PFSK-1 (cell line): ENCODE results near the gene ZNF699.

Source experiments
- FOXP2 ChIP-seq: optimal IDR thresholded peaks from 2 replicates; pipeline ENCODE3; 2011; ENCODE audit warnings: borderline replicate concordance, control low read depth, inconsistent platforms; ENCODE audit not compliant: insufficient read depth; ENCODE audit errors: extremely low read length, extremely low read depth
- POLR2AphosphoS5 ChIP-seq: IDR thresholded peaks from 2 replicates; pipeline ENCODE4 v1.6.1; 2012; ENCODE audit warnings: low read depth, mild to moderate bottlenecking, control low read depth, low read length, moderate library complexity
- SIN3A ChIP-seq: IDR thresholded peaks from 2 replicates; pipeline ENCODE4 v1.6.1; 2012; ENCODE audit warnings: mild to moderate bottlenecking, low read length, moderate library complexity, borderline replicate concordance; ENCODE audit not compliant: insufficient read depth
- TAF1 ChIP-seq: IDR thresholded peaks from 2 replicates; pipeline ENCODE4 v1.6.1; 2012; ENCODE audit warnings: low read length, control low read depth, borderline replicate concordance; ENCODE audit not compliant: insufficient read depth
- TF ChIP-seq, protein P1 (sequence below), 2 experiments: IDR thresholded peaks; 2 replicates each; pipeline versions ENCODE4 v1.6.1 to v1.8.0; 2011 to 2012; ENCODE audit warnings: low read depth in 2 of 2, low read length in 2 of 2, control low read depth in 1 of 2, inconsistent platforms in 1 of 2, mild to moderate bottlenecking in 1 of 2, moderate library complexity in 1 of 2; ENCODE audit not compliant: insufficient read depth in 1 of 2

ZNF699 gene

GRCh38 chr19:9308091-9308770, 1.4 kb downstream of the ZNF699 start:
- no peak for TF ChIP-seq POLR2AphosphoS5
- TF ChIP-seq SIN3A: no peak
- TF ChIP-seq TAF1: no peak
- TF ChIP-seq, protein P1, sequence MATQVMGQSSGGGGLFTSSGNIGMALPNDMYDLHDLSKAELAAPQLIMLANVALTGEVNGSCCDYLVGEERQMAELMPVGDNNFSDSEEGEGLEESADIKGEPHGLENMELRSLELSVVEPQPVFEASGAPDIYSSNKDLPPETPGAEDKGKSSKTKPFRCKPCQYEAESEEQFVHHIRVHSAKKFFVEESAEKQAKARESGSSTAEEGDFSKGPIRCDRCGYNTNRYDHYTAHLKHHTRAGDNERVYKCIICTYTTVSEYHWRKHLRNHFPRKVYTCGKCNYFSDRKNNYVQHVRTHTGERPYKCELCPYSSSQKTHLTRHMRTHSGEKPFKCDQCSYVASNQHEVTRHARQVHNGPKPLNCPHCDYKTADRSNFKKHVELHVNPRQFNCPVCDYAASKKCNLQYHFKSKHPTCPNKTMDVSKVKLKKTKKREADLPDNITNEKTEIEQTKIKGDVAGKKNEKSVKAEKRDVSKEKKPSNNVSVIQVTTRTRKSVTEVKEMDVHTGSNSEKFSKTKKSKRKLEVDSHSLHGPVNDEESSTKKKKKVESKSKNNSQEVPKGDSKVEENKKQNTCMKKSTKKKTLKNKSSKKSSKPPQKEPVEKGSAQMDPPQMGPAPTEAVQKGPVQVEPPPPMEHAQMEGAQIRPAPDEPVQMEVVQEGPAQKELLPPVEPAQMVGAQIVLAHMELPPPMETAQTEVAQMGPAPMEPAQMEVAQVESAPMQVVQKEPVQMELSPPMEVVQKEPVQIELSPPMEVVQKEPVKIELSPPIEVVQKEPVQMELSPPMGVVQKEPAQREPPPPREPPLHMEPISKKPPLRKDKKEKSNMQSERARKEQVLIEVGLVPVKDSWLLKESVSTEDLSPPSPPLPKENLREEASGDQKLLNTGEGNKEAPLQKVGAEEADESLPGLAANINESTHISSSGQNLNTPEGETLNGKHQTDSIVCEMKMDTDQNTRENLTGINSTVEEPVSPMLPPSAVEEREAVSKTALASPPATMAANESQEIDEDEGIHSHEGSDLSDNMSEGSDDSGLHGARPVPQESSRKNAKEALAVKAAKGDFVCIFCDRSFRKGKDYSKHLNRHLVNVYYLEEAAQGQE (IDR thresholded peaks at IDR 0.05; ENCODE audit: insufficient read depth in 1 of 2, low read depth in 2 of 2, low read length in 2 of 2): no peak
- no peak for TF ChIP-seq FOXP2

GRCh38 chr19:9306443-9306842, 3.2 kb downstream of the ZNF699 start:
- TF ChIP-seq TAF1 (no peak), SIN3A (no peak), FOXP2 (no peak), POLR2AphosphoS5 (no peak)
- TF ChIP-seq, protein P1 (IDR thresholded peaks at IDR 0.05; ENCODE audit: insufficient read depth in 1 of 2, low read depth in 2 of 2, low read length in 2 of 2): no peak

- TF ChIP-seq POLR2AphosphoS5: no peak
- TF ChIP-seq TAF1: no peak
- TF ChIP-seq SIN3A: no peak
- no peak for TF ChIP-seq FOXP2
- TF ChIP-seq, protein P1 (IDR thresholded peaks at IDR 0.05; ENCODE audit: insufficient read depth in 1 of 2, low read depth in 2 of 2, low read length in 2 of 2): no peak
Measured at GRCh38 chr19:9296336-9296735, 13.3 kb downstream of the ZNF699 start.

DNA sequence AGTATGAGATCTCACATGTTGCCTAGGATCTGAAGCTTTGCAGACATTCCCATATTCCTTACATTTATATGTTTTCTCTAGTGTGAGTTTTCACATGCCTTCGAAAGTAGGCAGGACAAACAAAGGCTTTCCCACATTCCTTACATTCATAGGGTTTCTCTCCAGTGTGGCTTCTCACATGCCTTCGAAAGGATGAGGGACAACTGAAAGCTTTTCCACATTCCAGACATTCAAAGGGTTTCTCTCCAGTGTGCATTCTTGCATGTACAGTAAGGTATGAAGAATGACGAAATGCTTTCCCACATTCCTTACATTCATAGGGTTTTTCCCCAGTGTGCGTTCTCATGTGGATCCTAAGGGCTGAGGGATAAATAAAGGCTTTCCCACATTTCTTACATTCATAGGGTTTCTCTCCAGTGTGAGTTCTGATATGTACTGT, 14.2 kb downstream of the ZNF699 start:
- no peak for TF ChIP-seq TAF1
- no peak for TF ChIP-seq FOXP2
- no peak for TF ChIP-seq POLR2AphosphoS5
- no peak for TF ChIP-seq SIN3A
- TF ChIP-seq, protein P1 (IDR thresholded peaks at IDR 0.05; ENCODE audit: insufficient read depth in 1 of 2, low read depth in 2 of 2, low read length in 2 of 2): no peak
